GM12864 (cell line): Measurements from ENCODE around the gene GPSM3.

Experiments
- DNase-seq: peaks from one replicate; pipeline ENCODE4 v3.0.0-alpha.2; 2011; ENCODE audit warnings: low read depth
- H3K4me3 ChIP-seq: 2 replicates; pipeline ENCODE4 v1.5.1; 2011; ENCODE audit warnings: mild to moderate bottlenecking, low read depth, low read length, control low read depth
- TF ChIP-seq, protein P1 (sequence below): IDR thresholded peaks from 2 replicates; pipeline ENCODE4 v1.5.1; 2011; ENCODE audit warnings: low read depth, mild to moderate bottlenecking, moderate library complexity, low read length, control low read depth, inconsistent platforms; ENCODE audit errors: missing control alignments

Gene GPSM3

DNA sequence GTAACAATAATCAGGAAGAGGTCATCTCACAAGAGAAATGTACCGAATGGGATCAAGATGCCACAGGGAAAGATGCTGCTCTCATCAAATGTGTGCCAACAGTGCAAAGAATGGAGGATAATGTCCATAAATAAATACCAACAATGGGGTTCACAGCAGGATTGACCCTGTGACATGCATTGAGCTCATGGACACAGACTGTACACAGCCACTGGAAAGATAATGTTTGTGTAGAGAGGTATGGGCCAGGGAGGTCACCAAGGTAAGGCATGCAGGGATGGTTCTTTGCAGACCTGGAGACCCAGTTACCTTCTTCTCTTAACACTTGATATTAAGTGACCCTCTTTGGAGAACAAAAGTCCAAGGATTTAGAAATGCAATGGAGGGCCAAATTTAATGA, 18.0 kb downstream of the GPSM3 start:
- TF ChIP-seq, protein P1, sequence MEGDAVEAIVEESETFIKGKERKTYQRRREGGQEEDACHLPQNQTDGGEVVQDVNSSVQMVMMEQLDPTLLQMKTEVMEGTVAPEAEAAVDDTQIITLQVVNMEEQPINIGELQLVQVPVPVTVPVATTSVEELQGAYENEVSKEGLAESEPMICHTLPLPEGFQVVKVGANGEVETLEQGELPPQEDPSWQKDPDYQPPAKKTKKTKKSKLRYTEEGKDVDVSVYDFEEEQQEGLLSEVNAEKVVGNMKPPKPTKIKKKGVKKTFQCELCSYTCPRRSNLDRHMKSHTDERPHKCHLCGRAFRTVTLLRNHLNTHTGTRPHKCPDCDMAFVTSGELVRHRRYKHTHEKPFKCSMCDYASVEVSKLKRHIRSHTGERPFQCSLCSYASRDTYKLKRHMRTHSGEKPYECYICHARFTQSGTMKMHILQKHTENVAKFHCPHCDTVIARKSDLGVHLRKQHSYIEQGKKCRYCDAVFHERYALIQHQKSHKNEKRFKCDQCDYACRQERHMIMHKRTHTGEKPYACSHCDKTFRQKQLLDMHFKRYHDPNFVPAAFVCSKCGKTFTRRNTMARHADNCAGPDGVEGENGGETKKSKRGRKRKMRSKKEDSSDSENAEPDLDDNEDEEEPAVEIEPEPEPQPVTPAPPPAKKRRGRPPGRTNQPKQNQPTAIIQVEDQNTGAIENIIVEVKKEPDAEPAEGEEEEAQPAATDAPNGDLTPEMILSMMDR = no peak
- H3K4me3 ChIP-seq = no peak overlapping the region

DNA sequence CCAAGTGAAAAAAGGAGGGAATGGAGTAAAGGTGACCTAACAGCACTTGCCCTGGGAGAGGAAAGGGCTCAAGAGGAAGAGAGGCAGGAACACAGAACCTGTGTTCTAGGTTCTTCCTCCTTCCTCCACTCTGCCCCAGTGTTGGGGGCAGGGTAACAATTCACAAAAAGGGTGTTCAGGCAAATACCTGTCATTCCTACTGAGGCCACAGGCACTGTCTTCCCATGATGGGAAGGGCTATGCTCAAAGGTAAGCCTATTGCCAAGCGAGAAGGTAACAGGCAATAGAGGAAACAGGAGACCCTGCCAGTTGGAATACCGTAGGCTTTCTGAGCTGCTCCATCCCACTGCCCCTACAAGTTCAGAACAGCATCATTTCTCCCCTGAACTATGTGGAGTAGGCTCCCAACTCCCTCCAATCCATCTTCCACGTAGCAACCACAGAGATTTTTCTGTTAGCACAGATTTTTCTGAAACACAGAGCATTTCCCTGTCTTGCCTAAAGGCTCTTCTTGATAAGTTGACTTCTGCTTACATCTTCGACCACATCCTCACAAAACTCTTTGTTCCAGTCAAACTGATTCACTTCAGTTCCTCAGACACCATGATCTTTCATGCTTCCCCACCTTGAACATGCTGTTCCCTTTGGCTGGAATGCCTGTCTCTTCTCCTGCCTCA, 19.3 kb downstream of the GPSM3 start:
- no peak overlapping the region for H3K4me3 ChIP-seq
- TF ChIP-seq, protein P1 = no peak
- no peak for DNase-seq

More for the DNA sequence above, 18.0 kb downstream of the GPSM3 start:
- DNase-seq = no peak

DNA sequence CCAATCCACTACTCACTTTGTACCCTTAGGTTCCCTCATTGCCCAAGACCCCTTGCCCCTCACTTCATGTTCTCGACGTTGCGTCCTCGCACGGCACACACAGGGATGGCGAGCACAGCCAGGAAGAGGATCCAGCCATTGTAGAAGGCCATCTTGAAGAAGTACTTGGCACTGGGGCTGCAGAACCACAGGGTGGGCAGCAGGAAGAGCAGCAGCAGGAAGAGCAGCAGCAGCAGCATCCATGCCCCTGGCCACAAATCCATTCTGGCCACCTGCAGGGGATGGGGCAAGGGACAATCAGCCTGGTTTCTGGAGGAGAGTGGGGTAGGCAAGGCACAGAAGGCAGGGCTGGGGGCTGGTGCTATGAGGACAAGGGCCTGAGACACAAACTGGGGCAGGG, 21.2 kb downstream of the GPSM3 start:
- TF ChIP-seq, protein P1 = no peak
- DNase-seq = no peak
- no peak overlapping the region for H3K4me3 ChIP-seq

DNA sequence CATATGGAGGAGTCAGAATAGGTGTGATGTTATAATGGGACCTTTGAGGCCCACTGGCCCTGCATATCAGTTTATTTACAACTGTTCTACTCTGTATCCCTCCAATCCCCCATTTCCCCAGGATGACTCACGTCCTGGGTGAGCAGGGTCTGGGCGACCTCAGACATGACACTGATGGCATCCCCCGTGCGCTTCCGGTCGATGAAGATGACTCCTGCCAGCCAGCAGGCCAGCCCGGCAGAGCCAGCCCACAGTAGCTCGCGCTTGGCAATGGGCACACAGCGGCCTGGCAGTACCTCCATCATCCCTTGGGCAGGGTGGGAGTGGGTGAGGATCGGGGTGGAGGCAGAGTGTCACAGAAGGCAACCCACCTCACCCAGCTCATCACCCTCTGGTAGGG, 22.1 kb downstream of the GPSM3 start:
- H3K4me3 ChIP-seq = no peak overlapping the region
- TF ChIP-seq, protein P1 = no peak
- DNase-seq = no peak

DNA sequence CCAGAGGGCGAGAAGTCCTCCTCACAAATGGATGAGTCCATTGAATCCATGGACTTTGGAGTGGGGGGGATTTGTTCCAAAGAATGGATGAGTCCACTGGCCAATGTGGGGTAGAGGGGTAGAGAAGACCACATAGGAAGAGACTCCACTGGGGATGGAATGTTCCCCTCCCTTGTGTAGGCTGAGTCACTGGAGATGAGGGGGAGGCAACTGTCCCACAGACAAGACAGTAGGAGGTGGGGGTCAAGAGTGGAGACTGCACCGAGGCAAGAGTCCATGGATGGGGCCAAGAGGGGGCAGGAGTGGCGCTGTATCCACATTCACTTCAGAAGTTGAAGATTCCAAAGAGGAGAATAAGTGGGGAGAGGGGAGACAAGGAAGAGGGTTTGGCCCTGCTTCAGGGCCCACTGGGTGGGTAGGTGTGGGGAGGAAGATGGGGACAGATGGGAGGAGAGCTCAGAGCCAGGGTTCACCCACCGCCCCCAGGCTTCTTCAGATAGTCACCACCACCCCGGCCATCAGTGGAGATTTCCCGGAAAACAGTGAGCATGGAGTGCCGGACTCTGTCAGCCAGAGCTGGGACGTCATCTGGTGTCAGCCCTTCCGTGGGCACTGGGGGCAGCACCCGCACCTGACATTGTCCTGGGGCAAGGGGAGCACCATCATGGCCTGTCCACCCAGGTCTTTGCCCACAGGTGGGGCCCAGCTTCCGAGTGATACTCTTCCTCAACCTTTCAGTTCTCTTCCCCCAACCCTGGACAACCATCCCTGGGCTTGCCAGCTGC, 23.4 kb downstream of the GPSM3 start:
- H3K4me3 ChIP-seq = no peak overlapping the region
- TF ChIP-seq, protein P1 = no peak
- DNase-seq = no peak

DNA sequence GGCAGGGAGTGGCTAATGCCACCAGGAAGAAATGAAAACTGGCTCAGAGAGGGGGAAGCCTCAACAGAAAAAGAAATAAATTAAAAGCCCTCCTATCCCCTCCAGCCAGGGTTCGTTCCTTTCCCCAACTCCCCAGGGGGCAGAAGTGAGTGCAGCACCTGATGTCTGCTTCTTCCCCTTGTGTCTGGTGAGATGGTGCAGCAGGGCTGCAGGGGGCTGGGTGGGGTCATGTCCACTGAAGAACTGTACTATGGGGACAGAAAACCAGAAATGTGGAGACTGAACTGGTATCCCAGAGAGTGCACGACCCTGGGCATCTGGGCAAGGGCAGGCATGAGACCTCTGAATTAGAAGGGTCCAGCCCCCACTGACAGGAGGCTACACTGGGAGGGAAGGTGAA, 24.1 kb downstream of the GPSM3 start:
- DNase-seq = no peak
- TF ChIP-seq, protein P1 = no peak
- H3K4me3 ChIP-seq = no peak overlapping the region
